HepG2 (cell line): ENCODE results near the gene ATP5F1A. TPM values are rescaled to one million over a fixed set of nuclear protein-coding genes. Genes with fewer than 3 reads are reported as not detected.

Experiments
- AGO1 ChIP-seq: fragments of 200-400 bp; formaldehyde crosslinking; IDR thresholded peaks from 2 replicates; pipeline ENCODE4 v1.6.1; 2017; ENCODE audit warnings: mild to moderate bottlenecking, low read depth, low read length, moderate library complexity; ENCODE audit not compliant: poor library complexity, severe bottlenecking
- HINFP ChIP-seq: sonication (generic); formaldehyde crosslinking; IDR thresholded peaks from 2 replicates; pipeline ENCODE4 v1.4.0; 2020; ENCODE audit warnings: low read depth, mild to moderate bottlenecking, missing genetic modification reagents
- RBM39 ChIP-seq: fragments of 200-400 bp; formaldehyde crosslinking; IDR thresholded peaks from one replicate; pipeline ENCODE4 v1.6.1; 2018; ENCODE audit warnings: antibody characterized with exemption, mild to moderate bottlenecking, low read depth, low read length; ENCODE audit not compliant: poor library complexity, severe bottlenecking
- SALL1 ChIP-seq: sonication (generic); formaldehyde crosslinking; IDR thresholded peaks from 2 replicates; pipeline ENCODE4 v1.8.0; 2022; ENCODE audit warnings: mild to moderate bottlenecking, missing genetic modification reagents
- STAT5B ChIP-seq: sonication (generic); formaldehyde crosslinking; IDR thresholded peaks from 2 replicates; pipeline ENCODE4 v1.4.0; 2020; ENCODE audit warnings: missing genetic modification reagents
- ZBTB4 ChIP-seq: sonication (generic); formaldehyde crosslinking; IDR thresholded peaks from 2 replicates; pipeline ENCODE4 v1.4.0; 2020; ENCODE audit warnings: missing genetic modification reagents, mild to moderate bottlenecking, borderline replicate concordance
- ZBTB40 ChIP-seq, 2 experiments: fragments of 450-650 bp in 1 of 2; sonication (generic) in 1 of 2; formaldehyde crosslinking in 1 of 2; IDR thresholded peaks; 2 replicates each; pipeline versions ENCODE4 v1.6.1 to v1.8.0; 2016 to 2022; ENCODE audit warnings: antibody characterized with exemption in 1 of 2, mild to moderate bottlenecking in 1 of 2, missing genetic modification reagents in 1 of 2
- ZBTB7B ChIP-seq: sonication (generic); formaldehyde crosslinking; IDR thresholded peaks from 2 replicates; pipeline ENCODE4 v1.4.0; 2020; ENCODE audit warnings: missing genetic modification reagents
- ZNF264 ChIP-seq: sonication (generic); formaldehyde crosslinking; IDR thresholded peaks from 2 replicates; pipeline ENCODE4 v1.4.0; 2020; ENCODE audit warnings: missing genetic modification reagents
- ZNF503 ChIP-seq: sonication (generic); formaldehyde crosslinking; IDR thresholded peaks from 2 replicates; pipeline ENCODE4 v1.4.0; 2020; ENCODE audit warnings: missing genetic modification reagents
- ZNF7 ChIP-seq: IDR thresholded peaks from 2 replicates; pipeline ENCODE4 v1.6.1; 2016; ENCODE audit warnings: missing biosample characterization, missing genetic modification reagents
- ZNF780A ChIP-seq: sonication (generic); formaldehyde crosslinking; IDR thresholded peaks from 2 replicates; pipeline ENCODE4 v1.8.0; 2022; ENCODE audit warnings: mild to moderate bottlenecking, missing genetic modification reagents, moderate library complexity
- polyA plus RNA-seq, 8 experiments: library from polyadenylated mRNA; depleted of rRNA in 3 of 8; stranded (reverse) in 7 of 8; unstranded in 1 of 8; fragments of >200 nt; fragmentation: Illumina TruSeq in 4 of 8; extraction: Trizol in 4 of 8; gene quantifications; 2 replicates each; pipeline versions ENCODE4 v1.2.1 to v1.2.3, GENCODE V29; 2011 to 2016; ENCODE audit warnings: low read depth in 4 of 8, missing spikeins in 1 of 8, mixed read lengths in 1 of 8; ENCODE audit not compliant: insufficient read depth in 1 of 8
- total RNA-seq, 5 experiments: library from RNA; depleted of rRNA; stranded (reverse); fragments of >200 nt; fragmentation: Illumina TruSeq; extraction: Trizol; gene quantifications; 2 replicates each; pipeline ENCODE4 v1.2.3, GENCODE V29; 2016; ENCODE audit warnings: low read depth in 1 of 5

ATP5F1A gene
- total and polyA plus RNA-seq, 2 of the 13 experiments (the other 11 are each of a cell fraction or from before 2014, with no cell fraction given): 459 to 922 TPM

- TF ChIP-seq SALL1 (CRISPR knock-in tag) (peak; percentile 63; the same call in 1 of the 2 replicates), ZNF7 (CRISPR knock-in tag) (peak; percentile 94), ZNF503 (CRISPR knock-in tag) (peak; percentile 91), STAT5B (CRISPR knock-in tag) (no peak), ZBTB7B (CRISPR knock-in tag) (no peak), RBM39 (no peak), AGO1 (no peak), ZBTB40 (IDR thresholded peaks at IDR 0.05) (no peak), ZBTB40 (CRISPR knock-in tag; IDR thresholded peaks at IDR 0.05) (no peak; the same call in 1 of the 2 replicates), HINFP (CRISPR knock-in tag) (no peak), ZNF780A (no peak), ZNF264 (CRISPR knock-in tag) (peak; percentile 83; the same call in 1 of the 2 replicates), ZBTB4 (CRISPR knock-in tag) (no peak)
These were observed 46.2 kb downstream of the ATP5F1A start (continued) for GRCh38 chr18:46051731-46052461.
